HG02678 (cell line): ENCODE results near the gene MAP3K9.

Experiments used
- ATAC-seq: cut with Tn5 transposase; IDR thresholded peaks from one replicate; pipeline ENCODE4 v1.9.1; 2021; ENCODE audit warnings: mild to moderate bottlenecking, moderate library complexity; ENCODE audit not compliant: unreplicated experiment

Gene MAP3K9

GRCh38 chr14:70789361-70789760 is 20.0 kb downstream of the MAP3K9 start:
- no peak for ATAC-seq

GRCh38 chr14:70788898-70789297 is 20.4 kb downstream of the MAP3K9 start:
- ATAC-seq, result no peak

- no peak for ATAC-seq
Measured at GRCh38 chr14:70785556-70785955, 23.8 kb downstream of the MAP3K9 start.

- ATAC-seq, result no peak
Measured at GRCh38 chr14:70784886-70785285, 24.4 kb downstream of the MAP3K9 start.

- no peak for ATAC-seq
Measured at GRCh38 chr14:70782361-70782760, 27.0 kb downstream of the MAP3K9 start.

- peak; percentile 69 for ATAC-seq
Measured at GRCh38 chr14:70780396-70781075, 28.8 kb downstream of the MAP3K9 start.

- ATAC-seq, result no peak
Measured at GRCh38 chr14:70779667-70780066, 29.6 kb downstream of the MAP3K9 start.

GRCh38 chr14:70776197-70776596 is 33.1 kb downstream of the MAP3K9 start:
- ATAC-seq, result no peak

- ATAC-seq, result no peak
Measured at GRCh38 chr14:70773182-70773862, 36.0 kb downstream of the MAP3K9 start.

GRCh38 chr14:70771781-70772212 is 37.5 kb downstream of the MAP3K9 start:
- no peak for ATAC-seq

GRCh38 chr14:70770490-70770889 is 38.8 kb downstream of the MAP3K9 start:
- ATAC-seq, result no peak

GRCh38 chr14:70759398-70759797 is 49.9 kb downstream of the MAP3K9 start:
- ATAC-seq, result no peak

- ATAC-seq, result no peak
Measured at GRCh38 chr14:70755655-70756054, 53.7 kb downstream of the MAP3K9 start.

GRCh38 chr14:70754991-70755390 is 54.3 kb downstream of the MAP3K9 start:
- no peak for ATAC-seq

- no peak for ATAC-seq
Measured at GRCh38 chr14:70753518-70753953, 55.8 kb downstream of the MAP3K9 start.

- ATAC-seq, result no peak
Measured at GRCh38 chr14:70748422-70748821, 60.9 kb downstream of the MAP3K9 start.

GRCh38 chr14:70744641-70745040 is 64.7 kb downstream of the MAP3K9 start:
- no peak for ATAC-seq

- no peak for ATAC-seq
Measured at GRCh38 chr14:70742316-70742715, 67.0 kb downstream of the MAP3K9 start.

- ATAC-seq, result no peak
Measured at GRCh38 chr14:70741482-70741881, 67.8 kb downstream of the MAP3K9 start.

- ATAC-seq, result no peak
Measured at GRCh38 chr14:70735043-70735442, 74.3 kb downstream of the MAP3K9 start.

GRCh38 chr14:70731447-70732239 is 77.7 kb downstream of the MAP3K9 start:
- ATAC-seq, result no peak

GRCh38 chr14:70730393-70730792 is 78.9 kb downstream of the MAP3K9 start:
- ATAC-seq, result no peak
